Measurements from ENCODE around the gene NBEA.

GRCh38 chr13:35475960-35476943 lies 534.2 kb downstream of the NBEA start, which contains the start of gene MAB21L1:
- TF ChIP-seq CTCF (IDR thresholded peaks at IDR 0.05; ENCODE audit: insufficient read depth, low read length) (no peak), POLR2AphosphoS5 (IDR thresholded peaks at IDR 0.05; ENCODE audit: low read depth) (no peak)
